ENCODE results near the gene KLHDC10.

DNA sequence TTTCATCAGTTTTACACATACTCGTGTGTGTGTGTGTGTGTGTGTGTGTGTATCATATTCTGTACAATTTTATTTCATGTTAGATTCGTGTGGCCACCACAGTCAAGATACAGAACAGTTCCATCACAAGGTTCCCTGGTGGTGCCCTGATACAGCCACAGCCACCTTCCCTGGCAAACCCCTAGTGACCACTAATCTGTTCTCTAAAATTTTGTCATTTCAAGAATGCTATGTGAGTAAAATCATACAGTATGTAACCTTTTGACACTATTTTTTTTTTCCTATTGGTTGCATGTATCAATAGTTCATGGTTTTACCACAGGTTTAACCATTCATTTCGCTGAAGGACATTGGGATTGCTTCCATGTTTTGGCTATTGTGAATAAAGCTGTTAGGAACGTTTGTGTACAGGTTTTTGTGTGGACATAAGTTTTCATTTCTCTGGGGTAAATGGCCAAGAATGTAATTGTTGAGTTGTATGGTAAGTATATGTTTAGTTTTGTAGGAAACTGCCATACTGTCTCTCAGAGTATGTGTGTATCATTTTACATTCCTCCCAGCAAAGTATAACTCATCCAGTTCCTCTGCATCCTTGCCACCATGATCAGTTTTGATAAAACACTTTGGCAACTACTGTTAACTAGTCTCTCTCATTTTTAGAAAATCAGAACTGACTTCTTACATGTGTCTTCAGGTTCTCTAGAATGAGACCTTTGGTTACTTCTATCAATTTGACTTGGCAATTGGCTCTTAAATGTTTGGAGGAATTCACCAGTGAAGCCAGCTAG lies 20.6 kb downstream of the KLHDC10 start:
- TF ChIP-seq, protein P1, sequence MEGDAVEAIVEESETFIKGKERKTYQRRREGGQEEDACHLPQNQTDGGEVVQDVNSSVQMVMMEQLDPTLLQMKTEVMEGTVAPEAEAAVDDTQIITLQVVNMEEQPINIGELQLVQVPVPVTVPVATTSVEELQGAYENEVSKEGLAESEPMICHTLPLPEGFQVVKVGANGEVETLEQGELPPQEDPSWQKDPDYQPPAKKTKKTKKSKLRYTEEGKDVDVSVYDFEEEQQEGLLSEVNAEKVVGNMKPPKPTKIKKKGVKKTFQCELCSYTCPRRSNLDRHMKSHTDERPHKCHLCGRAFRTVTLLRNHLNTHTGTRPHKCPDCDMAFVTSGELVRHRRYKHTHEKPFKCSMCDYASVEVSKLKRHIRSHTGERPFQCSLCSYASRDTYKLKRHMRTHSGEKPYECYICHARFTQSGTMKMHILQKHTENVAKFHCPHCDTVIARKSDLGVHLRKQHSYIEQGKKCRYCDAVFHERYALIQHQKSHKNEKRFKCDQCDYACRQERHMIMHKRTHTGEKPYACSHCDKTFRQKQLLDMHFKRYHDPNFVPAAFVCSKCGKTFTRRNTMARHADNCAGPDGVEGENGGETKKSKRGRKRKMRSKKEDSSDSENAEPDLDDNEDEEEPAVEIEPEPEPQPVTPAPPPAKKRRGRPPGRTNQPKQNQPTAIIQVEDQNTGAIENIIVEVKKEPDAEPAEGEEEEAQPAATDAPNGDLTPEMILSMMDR (IDR thresholded peaks at IDR 0.05): no peak
- no peak for TF ChIP-seq ZFX (IDR thresholded peaks at IDR 0.05; ENCODE audit: borderline replicate concordance)
